GM23338 (cell line): ENCODE results near the gene ITPR2. TPM values are rescaled to one million over a fixed set of nuclear protein-coding genes. Genes with fewer than 3 reads are reported as not detected.

Source experiments
- ATAC-seq: fragments of 200-7000 bp; cut with Tn5 transposase; 3 replicates; pipeline ENCODE4 v1.9.1; 2020
- DNase-seq: peaks from one replicate; pipeline ENCODE4 v3.0.0-alpha.2; 2015; ENCODE audit warnings: low spot score
- H2AFZ ChIP-seq: fragments of 200-600 bp; sonication (generic); 2 replicates; pipeline ENCODE4 v1.8.0; 2016; ENCODE audit warnings: antibody characterized with exemption, mild to moderate bottlenecking, moderate library complexity
- H3F3A ChIP-seq: fragments of 200-600 bp; sonication (generic); replicated peaks from 2 replicates; pipeline ENCODE4 v1.8.0; 2017; ENCODE audit warnings: antibody characterized with exemption, mixed run types, low read depth
- H3K27ac ChIP-seq: fragments of 200-600 bp; sonication (generic); 2 replicates; pipeline ENCODE4 v1.6.1; 2016; ENCODE audit warnings: low read depth
- H3K27me3 ChIP-seq: fragments of 200-600 bp; sonication (generic); 2 replicates; pipeline ENCODE4 v1.8.0; 2016; ENCODE audit warnings: mild to moderate bottlenecking, mixed run types, moderate library complexity; ENCODE audit not compliant: insufficient read depth
- H3K36me3 ChIP-seq: fragments of 200-600 bp; sonication (generic); 2 replicates; pipeline ENCODE4 v1.8.0; 2016; ENCODE audit warnings: mild to moderate bottlenecking; ENCODE audit not compliant: insufficient read depth
- H3K4me1 ChIP-seq: fragments of 200-600 bp; sonication (generic); 2 replicates; pipeline ENCODE4 v1.8.0; 2016; ENCODE audit warnings: mild to moderate bottlenecking, moderate library complexity; ENCODE audit not compliant: insufficient read depth
- H3K4me2 ChIP-seq: fragments of 200-600 bp; sonication (generic); 2 replicates; pipeline ENCODE4 v1.7.1; 2017; ENCODE audit warnings: mixed run types
- H3K4me3 ChIP-seq: fragments of 200-600 bp; sonication (generic); 2 replicates; pipeline ENCODE4 v1.6.1; 2016; ENCODE audit warnings: mixed run types
- H3K79me2 ChIP-seq: fragments of 200-600 bp; sonication (generic); replicated peaks from 2 replicates; pipeline ENCODE4 v1.8.0; 2017; ENCODE audit warnings: mild to moderate bottlenecking; ENCODE audit not compliant: insufficient read depth
- H3K9me2 ChIP-seq: fragments of 200-600 bp; sonication (generic); 2 replicates; pipeline ENCODE4 v1.8.0; 2017; ENCODE audit not compliant: insufficient read depth
- H4K20me1 ChIP-seq: fragments of 200-600 bp; sonication (generic); replicated peaks from 2 replicates; pipeline ENCODE4 v1.8.0; 2017; ENCODE audit warnings: mild to moderate bottlenecking; ENCODE audit not compliant: insufficient read depth
- H3K27ac Mint-ChIP-seq: 2 replicates; pipeline ENCODE4 v1.8.0; 2020; ENCODE audit warnings: inconsistent platforms, mild to moderate bottlenecking, moderate library complexity, mixed read lengths
- H3K27me3 Mint-ChIP-seq: 3 replicates; pipeline ENCODE4 v1.8.0; 2022; ENCODE audit warnings: low read depth, mild to moderate bottlenecking, moderate library complexity, mixed read lengths, inconsistent platforms; ENCODE audit not compliant: insufficient read depth, poor library complexity
- H3K36me3 Mint-ChIP-seq: 3 replicates; pipeline ENCODE4 v1.8.0; 2021; ENCODE audit warnings: low read depth, mild to moderate bottlenecking, inconsistent platforms, moderate library complexity, mixed read lengths
- H3K4me1 Mint-ChIP-seq: 3 replicates; pipeline ENCODE4 v1.8.0; 2020; ENCODE audit warnings: mild to moderate bottlenecking, inconsistent platforms, mixed read lengths
- H3K4me3 Mint-ChIP-seq: 3 replicates; pipeline ENCODE4 v1.8.0; 2021; ENCODE audit warnings: moderate library complexity, mild to moderate bottlenecking, inconsistent platforms, mixed read lengths
- H3K9me3 Mint-ChIP-seq: 3 replicates; pipeline ENCODE4 v1.8.0; 2020; ENCODE audit warnings: moderate library complexity, mild to moderate bottlenecking, inconsistent platforms, mixed read lengths
- CREB1 ChIP-seq: fragments of 250-450 bp; sonication (Bioruptor Pico); IDR thresholded peaks from 2 replicates; pipeline ENCODE4 v1.5.0; 2020; ENCODE audit warnings: low read depth, mild to moderate bottlenecking, moderate library complexity
- CTCF ChIP-seq, 2 experiments: fragments of 200-600 bp in 1 of 2; sonication (generic) in 1 of 2; conservative IDR thresholded peaks; 2 replicates each; pipeline versions ENCODE4 v1.5.1 to v1.6.1; 2016 to 2017; ENCODE audit warnings: antibody characterized with exemption in 2 of 2, low read depth in 2 of 2, mild to moderate bottlenecking in 2 of 2, moderate library complexity in 1 of 2
- ETS1 ChIP-seq: IDR thresholded peaks from 2 replicates; pipeline ENCODE4 v1.6.1; 2016; ENCODE audit warnings: antibody characterized with exemption
- EZH2 ChIP-seq: fragments of 200-600 bp; sonication (generic); IDR thresholded peaks from one replicate; pipeline ENCODE4 v1.8.0; 2017; ENCODE audit warnings: antibody characterized with exemption, mild to moderate bottlenecking, low read depth; ENCODE audit not compliant: unreplicated experiment
- EZH2phosphoT487 ChIP-seq: fragments of 200-600 bp; sonication (generic); IDR thresholded peaks from one replicate; pipeline ENCODE4 v1.8.1; 2018; ENCODE audit warnings: antibody characterized with exemption; ENCODE audit not compliant: unreplicated experiment
- JUNB ChIP-seq: IDR thresholded peaks from one replicate; pipeline ENCODE4 v1.6.1; 2016; ENCODE audit warnings: antibody characterized with exemption; ENCODE audit not compliant: unreplicated experiment
- NANOG ChIP-seq: IDR thresholded peaks from 2 replicates; pipeline ENCODE4 v1.6.1; 2016; ENCODE audit warnings: antibody characterized with exemption, borderline replicate concordance
- POLR2AphosphoS5 ChIP-seq: IDR thresholded peaks from 2 replicates; pipeline ENCODE4 v1.6.1; 2016; ENCODE audit warnings: antibody characterized with exemption, low read depth
- REST ChIP-seq: IDR thresholded peaks from one replicate; pipeline ENCODE4 v1.6.1; 2018; ENCODE audit warnings: antibody characterized with exemption; ENCODE audit not compliant: unreplicated experiment
- STAT1 ChIP-seq: IDR thresholded peaks from one replicate; pipeline ENCODE4 v1.6.1; 2016; ENCODE audit warnings: antibody characterized with exemption; ENCODE audit not compliant: unreplicated experiment
- ZNF114 ChIP-seq: fragments of 250-450 bp; sonication (Bioruptor Pico); IDR thresholded peaks from 2 replicates; pipeline ENCODE4 v1.5.0; 2020; ENCODE audit warnings: mild to moderate bottlenecking, moderate library complexity
- ZNF331 ChIP-seq: fragments of 250-450 bp; sonication (Bioruptor Pico); IDR thresholded peaks from 2 replicates; pipeline ENCODE4 v1.5.0; 2020; ENCODE audit warnings: low read depth, mild to moderate bottlenecking, moderate library complexity
- ZNF462 ChIP-seq: fragments of 250-450 bp; sonication (Bioruptor Pico); IDR thresholded peaks from 2 replicates; pipeline ENCODE4 v1.5.0; 2020; ENCODE audit warnings: mild to moderate bottlenecking, moderate library complexity
- polyA plus RNA-seq: library from polyadenylated mRNA; unstranded; fragments of >200 nt; fragmentation: Nextera tagmentation; extraction: Ambion mirVana; gene quantifications from 2 replicates; pipeline ENCODE4 v1.2.1, GENCODE V29; 2016
- total RNA-seq: library from RNA; depleted of rRNA; stranded (reverse); fragments of >200 nt; shearing (Covaris generic); gene quantifications from 2 replicates; pipeline ENCODE4 v1.2.3, GENCODE V29; 2014

Gene ITPR2
- total and polyA plus RNA-seq, 2 experiments from 2014 or later = 44.5 to 65.2 TPM

- no peak for TF ChIP-seq CREB1
- TF ChIP-seq NANOG = no peak
- TF ChIP-seq EZH2 = no peak
- no peak for TF ChIP-seq POLR2AphosphoS5
- no peak for TF ChIP-seq STAT1
Observed at GRCh38 chr12:26800347-26800746, 32.6 kb downstream of the ITPR2 start (continued).

GRCh38 chr12:26799741-26800140 lies 33.3 kb downstream of the ITPR2 start:
- no peak overlapping the region for H3K4me3 Mint-ChIP-seq
- Histone ChIP-seq H3K9me2 (no peaks in the 10 kb centered on the region), H3K27me3 (no peaks in the 10 kb centered on the region), H3K79me2 (peaks cover 72% of the 10 kb centered on the region), H3K27ac (peak overlapping the region; percentile 1; the same call in 1 of the 2 replicates), H3K36me3 (no peaks in the 10 kb centered on the region), H3K4me2 (no peak overlapping the region), H2AFZ (no peak overlapping the region), H4K20me1 (peaks cover 16% of the 10 kb centered on the region), H3K4me3 (no peak overlapping the region), H3K4me1 (0 out of 2 replicates have a peak, but pooled peaks cover 6% of the 10 kb centered on the region), H3F3A (no peaks in the 10 kb centered on the region)
- no peak for ATAC-seq
- peak overlapping the region; percentile 12 for H3K27ac Mint-ChIP-seq
- H3K36me3 Mint-ChIP-seq = peaks cover 9% of the 10 kb centered on the region; the same call in 2 of the 3 replicates
- DNase-seq = no peak
- H3K9me3 Mint-ChIP-seq = no peaks in the 10 kb centered on the region
- peaks cover 13% of the 10 kb centered on the region; the same call in 2 of the 3 replicates for H3K4me1 Mint-ChIP-seq
- no peak for TF ChIP-seq ZNF331
- TF ChIP-seq EZH2phosphoT487 = no peak
- TF ChIP-seq ZNF114 (CRISPR knock-in tag) = no peak
- TF ChIP-seq STAT1 = no peak
- no peak for TF ChIP-seq POLR2AphosphoS5
- TF ChIP-seq REST = no peak
- no peak for TF ChIP-seq JUNB
- no peak for TF ChIP-seq ETS1
- TF ChIP-seq CTCF (conservative IDR thresholded peaks at IDR 0.05; ENCODE audit: low read depth in 2 of 2) = no peak
- TF ChIP-seq EZH2 = no peak
- no peak for TF ChIP-seq ZNF462
- peaks cover 2% of the 10 kb centered on the region for H3K27me3 Mint-ChIP-seq
